Smooth muscle cell (in vitro differentiated cells): Measurements from ENCODE around the gene GREB1L. TPM values are rescaled to one million over a fixed set of nuclear protein-coding genes. Genes with fewer than 3 reads are reported as not detected.

Experiments used
- DNase-seq: peaks from one replicate; lab custom pipeline; 2025; ENCODE audit not compliant: unreplicated experiment; lab: John Stamatoyannopoulos, UW
- H2AFZ ChIP-seq: fragments of 200-600 bp; sonication (generic); 2 replicates; pipeline ENCODE4 v1.6.0; 2016; ENCODE audit warnings: antibody characterized with exemption, low read depth, mild to moderate bottlenecking
- H3F3A ChIP-seq: fragments of 200-600 bp; sonication (generic); 2 replicates; pipeline ENCODE4 v1.6.0; 2017; ENCODE audit warnings: antibody characterized with exemption, low read depth
- H3K27ac ChIP-seq: fragments of 200-600 bp; sonication (generic); 2 replicates; pipeline ENCODE4 v1.5.1; 2016; ENCODE audit warnings: low read depth, mild to moderate bottlenecking
- H3K27me3 ChIP-seq: fragments of 200-600 bp; sonication (generic); 2 replicates; pipeline ENCODE4 v1.6.1; 2016; ENCODE audit warnings: low read depth, mild to moderate bottlenecking
- H3K36me3 ChIP-seq: fragments of 200-600 bp; sonication (generic); 2 replicates; pipeline ENCODE4 v1.5.1; 2016; ENCODE audit warnings: low read depth
- H3K4me1 ChIP-seq: fragments of 200-600 bp; sonication (generic); 2 replicates; pipeline ENCODE4 v1.5.1; 2016; ENCODE audit warnings: low read depth
- H3K4me2 ChIP-seq: fragments of 200-600 bp; sonication (generic); 2 replicates; pipeline ENCODE4 v1.6.0; 2016; ENCODE audit warnings: mild to moderate bottlenecking
- H3K4me3 ChIP-seq: fragments of 200-600 bp; sonication (generic); 2 replicates; pipeline ENCODE4 v1.5.1; 2016; ENCODE audit warnings: mild to moderate bottlenecking
- H3K79me2 ChIP-seq: fragments of 200-600 bp; sonication (generic); 2 replicates; pipeline ENCODE4 v1.6.0; 2016; ENCODE audit warnings: low read depth, mild to moderate bottlenecking
- H3K9ac ChIP-seq: fragments of 200-600 bp; sonication (generic); 2 replicates; pipeline ENCODE4 v1.6.0; 2016; ENCODE audit warnings: low read depth
- H3K9me3 ChIP-seq: fragments of 200-600 bp; sonication (generic); replicated peaks from 2 replicates; pipeline ENCODE4 v1.5.1; 2016; ENCODE audit warnings: low read depth
- H4K20me1 ChIP-seq: fragments of 200-600 bp; sonication (generic); 2 replicates; pipeline ENCODE4 v1.6.0; 2016; ENCODE audit warnings: low read depth
- CTCF ChIP-seq: fragments of 200-600 bp; sonication (generic); IDR thresholded peaks from 2 replicates; pipeline ENCODE4 v1.5.1; 2017; ENCODE audit warnings: borderline replicate concordance, mild to moderate bottlenecking, antibody characterized with exemption; ENCODE audit not compliant: insufficient read depth, poor library complexity, severe bottlenecking
- WGBS: methylation state at CpG from one replicate; pipeline ENCODE4 v1.1.7; 2016; ENCODE audit warnings: low lambda C conversion rate; 5-methylcytosine and 5-hydroxymethylcytosine counted together
- polyA plus RNA-seq: library from polyadenylated mRNA; unstranded; fragments of >200 nt; fragmentation: Nextera tagmentation; extraction: Ambion mirVana; gene quantifications from 2 replicates; pipeline ENCODE4 v1.2.1, GENCODE V29; 2016
- total RNA-seq: library from RNA; depleted of rRNA; stranded (reverse); fragments of >200 nt; gene quantifications from 2 replicates; pipeline ENCODE4 v1.2.3, GENCODE V29; 2014

The GREB1L gene
- total and polyA plus RNA-seq, 2 experiments from 2014 or later: 4.0 to 15.3 TPM

GRCh38 chr18:21441670-21442069, 199.6 kb downstream of the GREB1L start:
- no peak for TF ChIP-seq CTCF
- H3F3A ChIP-seq: no peaks in the 10 kb centered on the region
- no peak overlapping the region for H3K27ac ChIP-seq
- peaks cover 10% of the 10 kb centered on the region for H3K4me1 ChIP-seq
- no peak overlapping the region for H3K9ac ChIP-seq
- H3K79me2 ChIP-seq: no peaks in the 10 kb centered on the region
- no peaks in the 10 kb centered on the region for H4K20me1 ChIP-seq
- no peak overlapping the region for H3K4me3 ChIP-seq
- no peak overlapping the region for H3K4me2 ChIP-seq
- H2AFZ ChIP-seq: no peak overlapping the region
- WGBS: 71% methylated on average over 3 of the region's 3 CpGs
- no peaks in the 10 kb centered on the region for H3K36me3 ChIP-seq
- H3K9me3 ChIP-seq: no peaks in the 10 kb centered on the region
- no peaks in the 10 kb centered on the region for H3K27me3 ChIP-seq
- DNase-seq: no peak

GRCh38 chr18:21443776-21444464, 201.9 kb downstream of the GREB1L start:
- TF ChIP-seq CTCF: no peak
- H3K79me2 ChIP-seq: no peaks in the 10 kb centered on the region
- no peaks in the 10 kb centered on the region for H3F3A ChIP-seq
- no peaks in the 10 kb centered on the region for H4K20me1 ChIP-seq
- no peaks in the 10 kb centered on the region for H3K36me3 ChIP-seq
- no peak overlapping the region for H3K27ac ChIP-seq
- H3K4me2 ChIP-seq: no peak overlapping the region
- H2AFZ ChIP-seq: no peak overlapping the region
- DNase-seq: no peak
- H3K4me3 ChIP-seq: no peak overlapping the region
- no peak overlapping the region for H3K9ac ChIP-seq
- no peaks in the 10 kb centered on the region for H3K9me3 ChIP-seq
- 88% methylated on average over 9 of the region's 9 CpGs for WGBS
- H3K27me3 ChIP-seq: no peaks in the 10 kb centered on the region
- peaks cover 16% of the 10 kb centered on the region for H3K4me1 ChIP-seq

- DNase-seq: no peak
Measured at GRCh38 chr18:21444465-21445212, 202.6 kb downstream of the GREB1L start.

More at GRCh38 chr18:21444465-21445212, 202.6 kb downstream of the GREB1L start:
- Histone ChIP-seq H3K4me3 (no peak overlapping the region), H3K4me1 (peaks cover 13% of the 10 kb centered on the region), H3K79me2 (no peaks in the 10 kb centered on the region), H3K9ac (no peak overlapping the region), H3F3A (peaks cover 1% of the 10 kb centered on the region), H3K27me3 (no peaks in the 10 kb centered on the region), H3K9me3 (no peaks in the 10 kb centered on the region), H3K36me3 (no peaks in the 10 kb centered on the region), H3K4me2 (no peak overlapping the region), H4K20me1 (no peaks in the 10 kb centered on the region), H2AFZ (no peak overlapping the region), H3K27ac (no peak overlapping the region)
- TF ChIP-seq CTCF: peak; percentile 68
- WGBS: 89% methylated on average over 6 of the region's 6 CpGs
